GM12875 (cell line): ENCODE measurements around the gene MME.

Experiments used
- H3K4me3 ChIP-seq: one replicate; pipeline ENCODE4 v1.5.1; 2011; ENCODE audit warnings: low read depth, low read length, control low read depth
- CTCF ChIP-seq: IDR thresholded peaks from 2 replicates; pipeline ENCODE4 v1.5.1; 2011; ENCODE audit warnings: low read depth, mild to moderate bottlenecking, control low read depth, inconsistent platforms, low read length, moderate library complexity, borderline replicate concordance; ENCODE audit not compliant: insufficient read depth

MME gene

GRCh38 chr3:155218462-155218861 is 138.3 kb downstream of the MME start:
- H3K4me3 ChIP-seq, result no peak overlapping the region
- no peak for TF ChIP-seq CTCF

GRCh38 chr3:155219106-155219505 is 139.0 kb downstream of the MME start:
- no peak overlapping the region for H3K4me3 ChIP-seq
- TF ChIP-seq CTCF, result no peak

- H3K4me3 ChIP-seq, result no peak overlapping the region
- TF ChIP-seq CTCF, result no peak
These were observed 145.3 kb downstream of the MME start for GRCh38 chr3:155225417-155225816.

GRCh38 chr3:155227141-155227540 is 147.0 kb downstream of the MME start:
- TF ChIP-seq CTCF, result no peak
- H3K4me3 ChIP-seq, result no peak overlapping the region

DNA sequence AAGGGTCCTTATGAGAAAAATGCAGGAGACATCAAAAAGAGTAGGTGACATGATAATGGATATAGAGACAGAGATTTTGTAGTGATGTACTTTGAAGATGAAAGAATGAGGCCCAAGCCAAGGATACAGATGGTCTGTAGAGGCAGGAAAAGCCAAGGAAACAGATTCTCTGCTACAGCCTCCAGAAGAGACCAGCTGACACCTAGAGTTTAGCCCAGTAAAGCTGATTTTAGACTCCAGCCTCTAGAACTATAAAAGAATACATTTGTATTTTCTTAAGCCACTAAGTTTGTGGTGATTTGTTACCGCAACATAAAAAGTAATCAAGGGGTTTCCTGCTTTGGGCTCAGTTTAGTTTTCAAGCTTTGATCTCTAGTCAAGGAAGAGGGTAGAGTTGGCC is 148.6 kb downstream of the MME start:
- TF ChIP-seq CTCF, result no peak

DNA sequence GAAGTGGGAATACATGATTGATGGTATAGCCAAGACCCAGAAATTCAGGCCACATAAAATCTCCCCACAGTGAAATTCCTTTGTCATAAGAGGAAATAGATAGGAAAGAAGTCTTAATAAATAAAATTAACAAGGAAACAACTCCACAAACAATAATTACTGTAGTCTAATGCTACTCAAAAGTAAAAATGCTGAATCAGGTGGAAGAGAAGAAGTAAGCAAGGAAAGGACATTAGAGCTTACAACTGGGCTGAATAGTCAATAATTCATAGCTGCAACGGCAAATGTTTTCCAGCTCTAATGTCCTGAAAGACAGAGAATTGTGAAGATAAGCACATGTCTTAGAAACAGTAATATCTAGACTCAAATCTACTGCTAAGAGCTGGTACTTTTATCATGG is 149.0 kb downstream of the MME start:
- TF ChIP-seq CTCF, result no peak
- H3K4me3 ChIP-seq, result no peak overlapping the region

More for the DNA sequence above, 148.6 kb downstream of the MME start:
- no peak overlapping the region for H3K4me3 ChIP-seq

GRCh38 chr3:155230382-155230781 is 150.3 kb downstream of the MME start:
- no peak for TF ChIP-seq CTCF
- H3K4me3 ChIP-seq, result no peak overlapping the region
